DMS 273 treated with DMSO at 0.1 percent for 48 hours (cell line): ENCODE measurements around the gene DHCR24.

Source experiments
- DNase-seq: peaks from one replicate; lab custom pipeline; 2025; lab: John Stamatoyannopoulos, UW

Gene DHCR24

GRCh38 chr1:54800041-54800898, 86.7 kb downstream of the DHCR24 start:
- no peak for DNase-seq
